ENCODE results near the gene EEPD1.

- TF ChIP-seq POLR2AphosphoS5 (IDR thresholded peaks at IDR 0.05; ENCODE audit: low read depth, low read length) (no peak), EZH2phosphoT487 (IDR thresholded peaks at IDR 0.05; ENCODE audit: borderline replicate concordance, low read depth) (no peak), ELF1 (IDR thresholded peaks at IDR 0.05) (no peak), CTCF (IDR thresholded peaks at IDR 0.05) (no peak), YY1 (IDR thresholded peaks at IDR 0.05; ENCODE audit: low read depth) (no peak), EP300 (IDR thresholded peaks at IDR 0.05; ENCODE audit: borderline replicate concordance in 1 of 2, low read depth in 1 of 2, low read length in 1 of 2) (no peak), MXI1 (IDR thresholded peaks at IDR 0.05; ENCODE audit: low read depth, low read length) (no peak), NRF1 (IDR thresholded peaks at IDR 0.05; ENCODE audit: low read depth, low read length) (no peak), GABPA (IDR thresholded peaks at IDR 0.05; ENCODE audit: low read depth) (no peak), NFIC (IDR thresholded peaks at IDR 0.05; ENCODE audit: borderline replicate concordance) (no peak), CHD2 (IDR thresholded peaks at IDR 0.05; ENCODE audit: low read length, partially characterized antibody) (no peak), MEF2A (IDR thresholded peaks at IDR 0.05; ENCODE audit: borderline replicate concordance, low read depth) (no peak)
Measured at GRCh38 chr7:36227223-36227622, 74.2 kb downstream of the EEPD1 start.

All from SK-N-SH (cell line).